ENCODE data around the gene TDRD1. TPM values are rescaled to one million over a fixed set of nuclear protein-coding genes. Genes with fewer than 3 reads are reported as not detected.

TDRD1 gene
- total and polyA plus RNA-seq, 2 experiments from 2014 or later = not detected

- TF ChIP-seq EZH2 (IDR thresholded peaks at IDR 0.05; ENCODE audit: insufficient read depth, poor library complexity, severe bottlenecking) (no peak), EZH2phosphoT487 (IDR thresholded peaks at IDR 0.05; ENCODE audit: insufficient read depth, low read depth) (no peak)
- Histone ChIP-seq H3K79me2 (ENCODE audit: insufficient read depth) (no peaks in the 10 kb centered on the region), H3K4me1 (ENCODE audit: insufficient read depth) (no peaks in the 10 kb centered on the region), H3F3A (ENCODE audit: insufficient read depth) (no peaks in the 10 kb centered on the region), H3K9me2 (ENCODE audit: insufficient read depth) (no peaks in the 10 kb centered on the region), H3K27me3 (replicated peaks; ENCODE audit: insufficient read depth) (peaks cover 54% of the 10 kb centered on the region), H3K36me3 (ENCODE audit: low read depth) (no peaks in the 10 kb centered on the region), H3K9me3 (ENCODE audit: low read depth) (no peaks in the 10 kb centered on the region), H4K20me1 (ENCODE audit: insufficient read depth) (no peaks in the 10 kb centered on the region), H3K4me2 (ENCODE audit: unreplicated experiment) (no peak overlapping the region), H3K9ac (no peak overlapping the region), H3K4me3 (no peak overlapping the region), H2AFZ (no peak overlapping the region), H3K27ac (no peak overlapping the region)
- no peak for DNase-seq
- 47 to 51% methylated on average over 9 of the region's 9 CpGs for WGBS, 2 experiments (ENCODE audit: low coverage in 1 of 2, low lambda C conversion rate in 2 of 2, missing lambda C conversion rate in 2 of 2)
- in situ Hi-C loops (cut with MboI) = no loop called here
Measured at GRCh38 chr10:114245121-114245791, 66.1 kb downstream of the TDRD1 start.

GRCh38 chr10:114246679-114247305, 67.6 kb downstream of the TDRD1 start:
- no peak overlapping the region for H3K4me2 ChIP-seq (ENCODE audit: unreplicated experiment)
- no peak overlapping the region for H3K9ac ChIP-seq
- 70 to 71% methylated on average over 7 of the region's 7 CpGs for WGBS, 2 experiments (ENCODE audit: low coverage in 1 of 2, low lambda C conversion rate in 2 of 2, missing lambda C conversion rate in 2 of 2)
- DNase-seq = no peak
- no peaks in the 10 kb centered on the region for H3K36me3 ChIP-seq (ENCODE audit: low read depth)
- H3K27ac ChIP-seq = no peak overlapping the region
- H3K27me3 ChIP-seq (replicated peaks; ENCODE audit: insufficient read depth) = peaks cover 39% of the 10 kb centered on the region
- H2AFZ ChIP-seq = no peak overlapping the region
- H3K4me3 ChIP-seq = no peak overlapping the region
- H3F3A ChIP-seq (ENCODE audit: insufficient read depth) = no peaks in the 10 kb centered on the region
- no peaks in the 10 kb centered on the region for H3K9me3 ChIP-seq (ENCODE audit: low read depth)
- no peaks in the 10 kb centered on the region for H3K4me1 ChIP-seq (ENCODE audit: insufficient read depth)
- no peaks in the 10 kb centered on the region for H4K20me1 ChIP-seq (ENCODE audit: insufficient read depth)
- in situ Hi-C loops (cut with MboI) = no loop called here
- H3K79me2 ChIP-seq (ENCODE audit: insufficient read depth) = no peaks in the 10 kb centered on the region
- H3K9me2 ChIP-seq (ENCODE audit: insufficient read depth) = no peaks in the 10 kb centered on the region
- no peak for TF ChIP-seq EZH2phosphoT487 (IDR thresholded peaks at IDR 0.05; ENCODE audit: insufficient read depth, low read depth)
- TF ChIP-seq EZH2 (IDR thresholded peaks at IDR 0.05; ENCODE audit: insufficient read depth, poor library complexity, severe bottlenecking) = no peak

GRCh38 chr10:114250236-114250635, 71.1 kb downstream of the TDRD1 start:
- Histone ChIP-seq H3K79me2 (ENCODE audit: insufficient read depth) (no peaks in the 10 kb centered on the region), H4K20me1 (ENCODE audit: insufficient read depth) (no peaks in the 10 kb centered on the region), H3F3A (ENCODE audit: insufficient read depth) (no peaks in the 10 kb centered on the region), H3K9me3 (ENCODE audit: low read depth) (no peaks in the 10 kb centered on the region), H3K27ac (no peak overlapping the region), H3K4me3 (no peak overlapping the region), H3K9ac (no peak overlapping the region), H3K4me2 (ENCODE audit: unreplicated experiment) (no peak overlapping the region), H2AFZ (no peak overlapping the region), H3K36me3 (ENCODE audit: low read depth) (no peaks in the 10 kb centered on the region), H3K9me2 (ENCODE audit: insufficient read depth) (no peaks in the 10 kb centered on the region), H3K4me1 (ENCODE audit: insufficient read depth) (no peaks in the 10 kb centered on the region), H3K27me3 (replicated peaks; ENCODE audit: insufficient read depth) (peaks cover 9% of the 10 kb centered on the region)
- in situ Hi-C loops (cut with MboI) = no loop called here
- DNase-seq = no peak
- 77 to 84% methylated on average over 6 of the region's 6 CpGs for WGBS, 2 experiments (ENCODE audit: low coverage in 1 of 2, low lambda C conversion rate in 2 of 2, missing lambda C conversion rate in 2 of 2)
- no peak for TF ChIP-seq EZH2phosphoT487 (IDR thresholded peaks at IDR 0.05; ENCODE audit: insufficient read depth, low read depth)
- no peak for TF ChIP-seq EZH2 (IDR thresholded peaks at IDR 0.05; ENCODE audit: insufficient read depth, poor library complexity, severe bottlenecking)

- Histone ChIP-seq H3K36me3 (ENCODE audit: low read depth) (no peaks in the 10 kb centered on the region), H3K4me3 (no peak overlapping the region), H4K20me1 (ENCODE audit: insufficient read depth) (no peaks in the 10 kb centered on the region), H3K79me2 (ENCODE audit: insufficient read depth) (no peaks in the 10 kb centered on the region), H3K27ac (no peak overlapping the region), H3K4me2 (ENCODE audit: unreplicated experiment) (no peak overlapping the region), H3F3A (ENCODE audit: insufficient read depth) (no peaks in the 10 kb centered on the region), H3K9me2 (ENCODE audit: insufficient read depth) (no peaks in the 10 kb centered on the region), H3K9me3 (ENCODE audit: low read depth) (no peaks in the 10 kb centered on the region), H3K9ac (no peak overlapping the region), H3K27me3 (replicated peaks; ENCODE audit: insufficient read depth) (peaks cover 7% of the 10 kb centered on the region; the same call in 1 of the 2 replicates), H3K4me1 (ENCODE audit: insufficient read depth) (no peaks in the 10 kb centered on the region), H2AFZ (no peak overlapping the region)
- no peak for DNase-seq
- no peak for TF ChIP-seq EZH2 (IDR thresholded peaks at IDR 0.05; ENCODE audit: insufficient read depth, poor library complexity, severe bottlenecking)
- TF ChIP-seq EZH2phosphoT487 (IDR thresholded peaks at IDR 0.05; ENCODE audit: insufficient read depth, low read depth) = no peak
- in situ Hi-C loops (cut with MboI) = no loop called here
- WGBS, 2 experiments (ENCODE audit: low coverage in 1 of 2, low lambda C conversion rate in 2 of 2, missing lambda C conversion rate in 2 of 2) = 92 to 95% methylated on average over 1 of the region's 1 CpG
Measured at GRCh38 chr10:114250716-114251115, 71.6 kb downstream of the TDRD1 start.
